ENCODE data around the gene KCNJ2.

KCNJ2 gene

DNA sequence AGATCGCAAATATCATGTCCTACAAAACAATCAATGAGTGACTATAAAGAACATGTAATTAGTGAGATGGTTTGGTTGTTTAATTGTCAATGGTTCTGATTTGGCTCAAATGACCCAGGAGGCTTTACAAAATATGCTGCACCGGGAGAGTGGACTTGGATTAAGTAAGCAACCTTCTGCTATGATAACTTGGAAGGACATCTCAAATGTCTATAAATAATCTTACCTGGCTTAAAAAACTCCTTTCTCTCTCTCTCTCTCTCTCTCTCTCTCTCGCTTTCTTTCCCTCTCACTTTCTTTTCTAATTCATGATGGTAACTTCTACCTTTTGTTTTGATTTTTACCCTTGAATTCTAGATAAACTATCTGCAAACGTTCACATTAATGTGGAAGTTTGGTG is 14.2 kb downstream of the KCNJ2 start:
- peaks cover 1% of the 10 kb centered on the region for H3K27me3 Mint-ChIP-seq (ENCODE audit: low read depth)

DNA sequence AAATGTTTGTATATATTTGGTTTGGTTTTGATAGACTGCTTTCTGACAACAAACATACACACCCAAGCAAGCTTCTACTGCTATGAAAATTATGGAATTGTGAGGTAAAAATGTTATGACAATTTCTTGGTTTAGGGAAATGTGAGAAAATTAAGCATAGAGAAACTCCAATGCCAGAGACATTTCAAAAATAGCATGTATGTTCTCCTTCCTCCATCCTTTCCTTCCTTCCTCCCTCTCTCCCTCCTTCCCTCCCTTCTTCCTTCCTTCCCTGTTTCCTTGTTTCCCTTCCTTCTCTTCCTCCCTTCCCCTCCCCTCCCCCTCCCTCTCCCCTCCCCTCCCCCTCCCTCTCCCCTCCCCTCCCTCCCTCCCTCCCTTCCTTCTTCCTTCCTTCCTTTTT is 14.9 kb downstream of the KCNJ2 start:
- TF ChIP-seq, protein P1, sequence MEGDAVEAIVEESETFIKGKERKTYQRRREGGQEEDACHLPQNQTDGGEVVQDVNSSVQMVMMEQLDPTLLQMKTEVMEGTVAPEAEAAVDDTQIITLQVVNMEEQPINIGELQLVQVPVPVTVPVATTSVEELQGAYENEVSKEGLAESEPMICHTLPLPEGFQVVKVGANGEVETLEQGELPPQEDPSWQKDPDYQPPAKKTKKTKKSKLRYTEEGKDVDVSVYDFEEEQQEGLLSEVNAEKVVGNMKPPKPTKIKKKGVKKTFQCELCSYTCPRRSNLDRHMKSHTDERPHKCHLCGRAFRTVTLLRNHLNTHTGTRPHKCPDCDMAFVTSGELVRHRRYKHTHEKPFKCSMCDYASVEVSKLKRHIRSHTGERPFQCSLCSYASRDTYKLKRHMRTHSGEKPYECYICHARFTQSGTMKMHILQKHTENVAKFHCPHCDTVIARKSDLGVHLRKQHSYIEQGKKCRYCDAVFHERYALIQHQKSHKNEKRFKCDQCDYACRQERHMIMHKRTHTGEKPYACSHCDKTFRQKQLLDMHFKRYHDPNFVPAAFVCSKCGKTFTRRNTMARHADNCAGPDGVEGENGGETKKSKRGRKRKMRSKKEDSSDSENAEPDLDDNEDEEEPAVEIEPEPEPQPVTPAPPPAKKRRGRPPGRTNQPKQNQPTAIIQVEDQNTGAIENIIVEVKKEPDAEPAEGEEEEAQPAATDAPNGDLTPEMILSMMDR (IDR thresholded peaks at IDR 0.05; ENCODE audit: unreplicated experiment in 3 of 3) = no peak
- Mint-ChIP-seq H3K9me3 (no peaks in the 10 kb centered on the region), H3K27me3 (ENCODE audit: low read depth) (peaks cover 3% of the 10 kb centered on the region), H3K4me3 (no peak overlapping the region), H3K27ac (no peak overlapping the region), H3K4me1 (no peaks in the 10 kb centered on the region), H3K36me3 (ENCODE audit: low read depth) (no peaks in the 10 kb centered on the region)

More for the DNA sequence above, 14.2 kb downstream of the KCNJ2 start:
- H3K4me1 Mint-ChIP-seq = no peaks in the 10 kb centered on the region
- no peak overlapping the region for H3K27ac Mint-ChIP-seq
- H3K4me3 Mint-ChIP-seq = no peak overlapping the region
- no peaks in the 10 kb centered on the region for H3K9me3 Mint-ChIP-seq
- TF ChIP-seq, protein P1 (IDR thresholded peaks at IDR 0.05; ENCODE audit: unreplicated experiment in 3 of 3) = no peak
- no peaks in the 10 kb centered on the region for H3K36me3 Mint-ChIP-seq (ENCODE audit: low read depth)

DNA sequence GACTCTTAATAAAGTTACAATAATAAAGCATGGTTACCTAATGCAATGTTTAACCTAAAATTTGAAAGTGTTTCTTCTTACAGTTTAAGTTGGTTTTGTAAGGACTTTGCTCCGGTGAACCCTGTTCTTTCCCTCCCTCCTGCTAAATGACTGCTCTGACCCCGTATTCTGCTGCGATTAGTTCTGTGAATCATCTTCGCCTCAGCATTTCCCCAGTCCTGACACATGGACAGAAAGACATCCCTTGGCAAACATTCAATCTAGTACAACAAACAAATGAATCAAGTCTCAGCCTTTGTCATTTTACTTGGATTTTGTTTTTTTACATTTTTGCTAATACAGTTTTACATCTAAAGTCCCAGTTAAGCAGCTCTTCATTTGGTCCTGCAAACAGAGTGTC is 15.4 kb downstream of the KCNJ2 start:
- Mint-ChIP-seq H3K4me3 (no peak overlapping the region), H3K27ac (peak overlapping the region in 2 of 3 experiments; percentile 2 to 51), H3K36me3 (ENCODE audit: low read depth) (no peaks in the 10 kb centered on the region), H3K9me3 (no peaks in the 10 kb centered on the region), H3K27me3 (ENCODE audit: low read depth) (peaks cover 3% of the 10 kb centered on the region), H3K4me1 (no peaks in the 10 kb centered on the region)
- TF ChIP-seq, protein P1 (IDR thresholded peaks at IDR 0.05; ENCODE audit: unreplicated experiment in 3 of 3) = no peak

DNA sequence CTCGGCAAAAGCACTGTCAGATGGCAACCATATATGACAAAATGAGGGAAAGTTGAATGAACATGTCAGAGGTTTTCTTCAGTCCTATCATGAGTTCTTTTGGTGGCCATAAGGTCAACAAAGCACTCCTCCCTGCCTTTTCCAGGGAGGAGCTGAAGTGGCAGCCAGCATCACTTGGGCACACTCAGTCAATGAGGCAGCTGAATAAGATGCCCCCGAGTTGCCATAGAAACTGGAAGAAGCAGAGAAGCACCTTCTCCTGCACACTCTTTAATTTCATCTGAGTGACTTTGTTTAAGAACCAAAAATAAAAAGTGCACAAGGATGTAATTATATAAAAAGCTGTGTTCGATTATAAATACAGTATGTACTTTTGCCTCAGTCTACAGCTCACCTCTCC is 16.0 kb downstream of the KCNJ2 start:
- Mint-ChIP-seq H3K27me3 (ENCODE audit: low read depth) (peaks cover 3% of the 10 kb centered on the region), H3K9me3 (no peaks in the 10 kb centered on the region), H3K4me1 (no peaks in the 10 kb centered on the region), H3K4me3 (no peak overlapping the region), H3K36me3 (ENCODE audit: low read depth) (no peaks in the 10 kb centered on the region), H3K27ac (no peak overlapping the region)
- TF ChIP-seq, protein P1 (IDR thresholded peaks at IDR 0.05; ENCODE audit: unreplicated experiment in 3 of 3) = no peak

DNA sequence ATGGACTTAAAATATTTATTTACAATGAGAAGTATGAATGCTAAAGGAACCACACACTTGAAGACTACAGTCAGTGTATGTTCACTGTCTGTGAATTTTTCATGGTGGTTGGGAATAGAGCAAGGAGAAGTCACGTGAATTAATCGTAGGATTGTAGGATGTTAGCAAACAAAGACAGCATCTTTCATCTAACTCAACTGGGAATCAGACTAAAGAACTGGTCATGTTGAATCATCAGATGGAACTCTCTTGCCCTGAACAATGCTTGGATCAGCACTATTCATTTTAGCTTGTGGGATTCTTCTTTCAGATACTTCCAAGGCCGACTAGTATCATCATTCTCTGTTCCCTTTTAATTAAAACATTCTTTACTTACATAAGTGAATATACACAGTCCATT is 18.1 kb downstream of the KCNJ2 start:
- TF ChIP-seq, protein P1 (IDR thresholded peaks at IDR 0.05; ENCODE audit: unreplicated experiment in 3 of 3) = no peak
- no peaks in the 10 kb centered on the region for H3K36me3 Mint-ChIP-seq (ENCODE audit: low read depth)
- no peaks in the 10 kb centered on the region for H3K9me3 Mint-ChIP-seq
- H3K27ac Mint-ChIP-seq = no peak overlapping the region
- peaks cover 3% of the 10 kb centered on the region for H3K27me3 Mint-ChIP-seq (ENCODE audit: low read depth)
- no peaks in the 10 kb centered on the region for H3K4me1 Mint-ChIP-seq
- no peak overlapping the region for H3K4me3 Mint-ChIP-seq

DNA sequence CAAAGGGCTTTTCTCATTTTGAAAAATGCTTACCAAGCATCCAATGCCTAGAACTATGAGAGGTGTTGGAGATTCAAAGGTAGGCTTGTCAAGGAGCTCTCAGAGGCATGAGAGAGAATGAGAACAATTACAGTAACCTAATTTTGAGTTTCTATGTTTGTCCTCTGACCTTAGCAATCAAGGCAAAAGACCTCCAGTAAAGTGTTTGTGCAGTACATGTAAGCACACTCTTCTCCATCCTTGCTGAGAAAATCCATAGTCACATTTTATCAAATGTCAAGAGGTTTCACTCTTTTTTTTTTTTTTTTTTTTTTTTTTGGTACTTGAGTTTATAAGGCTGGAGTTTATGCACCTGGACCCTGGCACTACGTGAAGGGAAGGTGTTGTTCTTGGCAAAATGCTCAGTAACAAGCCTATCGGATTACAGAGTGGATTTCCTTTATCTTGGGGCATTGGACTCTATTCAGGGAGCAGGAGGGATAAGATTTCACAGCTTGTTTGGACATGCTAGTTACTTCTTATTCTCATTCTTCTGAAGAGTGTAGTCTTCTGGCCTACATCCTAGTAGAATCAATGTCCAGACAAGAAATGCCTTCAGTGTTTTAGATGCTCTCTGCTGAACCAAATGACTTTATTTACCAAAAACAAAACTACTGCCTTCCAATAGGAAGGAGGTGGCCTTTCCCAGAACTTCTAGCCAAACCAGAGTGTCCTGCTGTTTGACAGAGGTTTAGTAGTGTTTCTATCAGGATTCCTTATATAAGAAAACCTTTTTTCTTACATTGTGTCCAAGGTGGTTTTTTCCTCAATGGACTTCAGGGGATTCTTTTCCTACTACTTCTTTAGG is 21.9 kb downstream of the KCNJ2 start:
- H3K27me3 Mint-ChIP-seq (ENCODE audit: low read depth) = peaks cover 3% of the 10 kb centered on the region

More for the DNA sequence above, 21.9 kb downstream of the KCNJ2 start:
- no peaks in the 10 kb centered on the region for H3K4me1 Mint-ChIP-seq
- H3K27ac Mint-ChIP-seq = no peak overlapping the region
- TF ChIP-seq, protein P1 (IDR thresholded peaks at IDR 0.05; ENCODE audit: unreplicated experiment in 3 of 3) = no peak
- H3K4me3 Mint-ChIP-seq = no peak overlapping the region
- no peaks in the 10 kb centered on the region for H3K9me3 Mint-ChIP-seq
- no peaks in the 10 kb centered on the region for H3K36me3 Mint-ChIP-seq (ENCODE audit: low read depth)
